ENCODE data around the gene FH. TPM values are rescaled to one million over a fixed set of nuclear protein-coding genes. Genes with fewer than 3 reads are reported as not detected.

Gene FH
- total and polyA plus RNA-seq, 2 of the 13 experiments (the other 11 are each of a cell fraction or from before 2014, with no cell fraction given) = 39.2 to 152 TPM

DNA sequence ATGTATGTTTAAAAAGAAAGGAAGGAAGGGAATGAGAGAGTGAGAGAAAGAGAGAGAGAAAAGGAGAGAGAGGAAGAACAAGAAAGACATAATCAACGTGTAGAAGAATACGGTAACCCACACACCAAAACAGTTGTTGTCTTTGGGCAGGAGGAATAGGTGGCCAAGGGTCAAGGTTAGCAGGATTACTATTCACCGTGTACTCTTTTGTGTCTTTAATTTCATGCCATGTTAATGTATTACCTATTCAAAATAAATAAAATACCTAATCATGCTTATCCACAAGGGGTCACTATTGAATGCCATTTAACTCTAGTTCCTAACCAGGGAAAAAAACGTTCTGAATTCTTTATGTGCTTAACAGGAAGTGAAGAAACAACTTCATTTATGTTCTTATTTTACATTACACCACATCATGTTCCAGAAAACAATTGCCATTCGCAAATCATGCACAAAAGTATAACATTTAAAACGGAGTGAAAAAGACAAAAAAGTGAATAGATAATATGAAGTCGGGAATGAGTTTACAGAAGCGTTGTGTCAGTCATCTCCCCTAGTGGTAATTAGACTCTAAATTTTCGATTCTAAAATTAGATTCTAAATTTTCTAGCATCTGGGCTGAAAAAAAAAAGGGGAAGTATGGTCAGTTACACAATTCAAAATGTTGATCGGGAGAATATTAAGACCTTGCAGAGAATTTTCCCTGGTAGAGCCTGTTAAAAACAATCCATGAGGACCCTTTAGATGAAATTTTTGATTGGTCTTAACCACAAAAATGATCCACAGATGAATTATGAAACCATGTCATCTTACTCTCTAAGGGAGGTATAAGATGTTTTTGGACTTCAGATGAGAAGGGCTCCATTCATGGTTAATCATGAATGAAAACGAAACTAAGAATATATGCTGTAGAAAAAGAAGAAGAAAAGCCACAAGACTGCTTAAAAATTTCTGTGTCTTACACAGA, 11.9 kb upstream of the FH start (continued):
- TF ChIP-seq, protein P1, sequence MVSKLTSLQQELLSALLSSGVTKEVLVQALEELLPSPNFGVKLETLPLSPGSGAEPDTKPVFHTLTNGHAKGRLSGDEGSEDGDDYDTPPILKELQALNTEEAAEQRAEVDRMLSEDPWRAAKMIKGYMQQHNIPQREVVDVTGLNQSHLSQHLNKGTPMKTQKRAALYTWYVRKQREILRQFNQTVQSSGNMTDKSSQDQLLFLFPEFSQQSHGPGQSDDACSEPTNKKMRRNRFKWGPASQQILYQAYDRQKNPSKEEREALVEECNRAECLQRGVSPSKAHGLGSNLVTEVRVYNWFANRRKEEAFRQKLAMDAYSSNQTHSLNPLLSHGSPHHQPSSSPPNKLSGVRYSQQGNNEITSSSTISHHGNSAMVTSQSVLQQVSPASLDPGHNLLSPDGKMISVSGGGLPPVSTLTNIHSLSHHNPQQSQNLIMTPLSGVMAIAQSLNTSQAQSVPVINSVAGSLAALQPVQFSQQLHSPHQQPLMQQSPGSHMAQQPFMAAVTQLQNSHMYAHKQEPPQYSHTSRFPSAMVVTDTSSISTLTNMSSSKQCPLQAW (CRISPR knock-in tag; IDR thresholded peaks at IDR 0.05) = no peak
- TF ChIP-seq HNF4A (CRISPR knock-in tag; IDR thresholded peaks at IDR 0.05) (peak; percentile 32; the same call in 1 of the 2 replicates), FOXJ3 (CRISPR knock-in tag; IDR thresholded peaks at IDR 0.05; ENCODE audit: borderline replicate concordance) (peak; percentile 35; the same call in 1 of the 2 replicates), ELF1 (CRISPR knock-in tag; IDR thresholded peaks at IDR 0.05) (peak; percentile 51; the same call in 1 of the 2 replicates), CREB1 (IDR thresholded peaks at IDR 0.05) (no peak), CREB1 (CRISPR knock-in tag; IDR thresholded peaks at IDR 0.05) (0 out of 2 replicates have a peak, but pooled peaks have one; percentile 29), SOX5 (CRISPR knock-in tag; IDR thresholded peaks at IDR 0.05; ENCODE audit: borderline replicate concordance) (peak; percentile 54; the same call in 1 of the 2 replicates), FOXP1 (IDR thresholded peaks at IDR 0.05) (no peak), FOXP1 (CRISPR knock-in tag; IDR thresholded peaks at IDR 0.05) (peak; percentile 67), NCOA2 (CRISPR knock-in tag; IDR thresholded peaks at IDR 0.05) (0 out of 2 replicates have a peak, but pooled peaks have one; percentile 19), GATAD2A (CRISPR knock-in tag; IDR thresholded peaks at IDR 0.05) (peak; percentile 51; the same call in 1 of the 2 replicates), PPARG (CRISPR knock-in tag; conservative IDR thresholded peaks at IDR 0.05) (peak; percentile 64)
- TF ChIP-seq, protein P2, sequence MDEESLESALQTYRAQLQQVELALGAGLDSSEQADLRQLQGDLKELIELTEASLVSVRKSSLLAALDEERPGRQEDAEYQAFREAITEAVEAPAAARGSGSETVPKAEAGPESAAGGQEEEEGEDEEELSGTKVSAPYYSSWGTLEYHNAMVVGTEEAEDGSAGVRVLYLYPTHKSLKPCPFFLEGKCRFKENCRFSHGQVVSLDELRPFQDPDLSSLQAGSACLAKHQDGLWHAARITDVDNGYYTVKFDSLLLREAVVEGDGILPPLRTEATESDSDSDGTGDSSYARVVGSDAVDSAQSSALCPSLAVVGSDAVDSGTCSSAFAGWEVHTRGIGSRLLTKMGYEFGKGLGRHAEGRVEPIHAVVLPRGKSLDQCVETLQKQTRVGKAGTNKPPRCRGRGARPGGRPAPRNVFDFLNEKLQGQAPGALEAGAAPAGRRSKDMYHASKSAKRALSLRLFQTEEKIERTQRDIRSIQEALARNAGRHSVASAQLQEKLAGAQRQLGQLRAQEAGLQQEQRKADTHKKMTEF (CRISPR knock-in tag; IDR thresholded peaks at IDR 0.05) = peak; percentile 28; the same call in 1 of the 2 replicates
- TF ChIP-seq, protein P3, sequence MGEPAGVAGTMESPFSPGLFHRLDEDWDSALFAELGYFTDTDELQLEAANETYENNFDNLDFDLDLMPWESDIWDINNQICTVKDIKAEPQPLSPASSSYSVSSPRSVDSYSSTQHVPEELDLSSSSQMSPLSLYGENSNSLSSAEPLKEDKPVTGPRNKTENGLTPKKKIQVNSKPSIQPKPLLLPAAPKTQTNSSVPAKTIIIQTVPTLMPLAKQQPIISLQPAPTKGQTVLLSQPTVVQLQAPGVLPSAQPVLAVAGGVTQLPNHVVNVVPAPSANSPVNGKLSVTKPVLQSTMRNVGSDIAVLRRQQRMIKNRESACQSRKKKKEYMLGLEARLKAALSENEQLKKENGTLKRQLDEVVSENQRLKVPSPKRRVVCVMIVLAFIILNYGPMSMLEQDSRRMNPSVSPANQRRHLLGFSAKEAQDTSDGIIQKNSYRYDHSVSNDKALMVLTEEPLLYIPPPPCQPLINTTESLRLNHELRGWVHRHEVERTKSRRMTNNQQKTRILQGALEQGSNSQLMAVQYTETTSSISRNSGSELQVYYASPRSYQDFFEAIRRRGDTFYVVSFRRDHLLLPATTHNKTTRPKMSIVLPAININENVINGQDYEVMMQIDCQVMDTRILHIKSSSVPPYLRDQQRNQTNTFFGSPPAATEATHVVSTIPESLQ (CRISPR knock-in tag; conservative IDR thresholded peaks at IDR 0.05) = 0 out of 2 replicates have a peak, but pooled peaks have one; percentile 19
- TF ChIP-seq, protein P4, sequence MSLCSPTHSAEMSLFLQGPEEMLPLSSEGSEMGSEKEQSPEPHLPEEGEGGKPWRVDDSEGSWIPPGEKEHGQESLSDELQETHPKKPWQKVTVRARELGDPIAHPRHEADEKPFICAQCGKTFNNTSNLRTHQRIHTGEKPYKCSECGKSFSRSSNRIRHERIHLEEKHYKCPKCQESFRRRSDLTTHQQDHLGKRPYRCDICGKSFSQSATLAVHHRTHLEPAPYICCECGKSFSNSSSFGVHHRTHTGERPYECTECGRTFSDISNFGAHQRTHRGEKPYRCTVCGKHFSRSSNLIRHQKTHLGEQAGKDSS (CRISPR knock-in tag; IDR thresholded peaks at IDR 0.05; ENCODE audit: borderline replicate concordance, low read depth) = no peak
- TF ChIP-seq, protein P5, sequence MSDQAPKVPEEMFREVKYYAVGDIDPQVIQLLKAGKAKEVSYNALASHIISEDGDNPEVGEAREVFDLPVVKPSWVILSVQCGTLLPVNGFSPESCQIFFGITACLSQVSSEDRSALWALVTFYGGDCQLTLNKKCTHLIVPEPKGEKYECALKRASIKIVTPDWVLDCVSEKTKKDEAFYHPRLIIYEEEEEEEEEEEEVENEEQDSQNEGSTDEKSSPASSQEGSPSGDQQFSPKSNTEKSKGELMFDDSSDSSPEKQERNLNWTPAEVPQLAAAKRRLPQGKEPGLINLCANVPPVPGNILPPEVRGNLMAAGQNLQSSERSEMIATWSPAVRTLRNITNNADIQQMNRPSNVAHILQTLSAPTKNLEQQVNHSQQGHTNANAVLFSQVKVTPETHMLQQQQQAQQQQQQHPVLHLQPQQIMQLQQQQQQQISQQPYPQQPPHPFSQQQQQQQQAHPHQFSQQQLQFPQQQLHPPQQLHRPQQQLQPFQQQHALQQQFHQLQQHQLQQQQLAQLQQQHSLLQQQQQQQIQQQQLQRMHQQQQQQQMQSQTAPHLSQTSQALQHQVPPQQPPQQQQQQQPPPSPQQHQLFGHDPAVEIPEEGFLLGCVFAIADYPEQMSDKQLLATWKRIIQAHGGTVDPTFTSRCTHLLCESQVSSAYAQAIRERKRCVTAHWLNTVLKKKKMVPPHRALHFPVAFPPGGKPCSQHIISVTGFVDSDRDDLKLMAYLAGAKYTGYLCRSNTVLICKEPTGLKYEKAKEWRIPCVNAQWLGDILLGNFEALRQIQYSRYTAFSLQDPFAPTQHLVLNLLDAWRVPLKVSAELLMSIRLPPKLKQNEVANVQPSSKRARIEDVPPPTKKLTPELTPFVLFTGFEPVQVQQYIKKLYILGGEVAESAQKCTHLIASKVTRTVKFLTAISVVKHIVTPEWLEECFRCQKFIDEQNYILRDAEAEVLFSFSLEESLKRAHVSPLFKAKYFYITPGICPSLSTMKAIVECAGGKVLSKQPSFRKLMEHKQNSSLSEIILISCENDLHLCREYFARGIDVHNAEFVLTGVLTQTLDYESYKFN (CRISPR knock-in tag; conservative IDR thresholded peaks at IDR 0.05) = peak; percentile 49; the same call in 1 of the 2 replicates
